ENCODE data around the gene APOA1.

APOA1 gene

DNA sequence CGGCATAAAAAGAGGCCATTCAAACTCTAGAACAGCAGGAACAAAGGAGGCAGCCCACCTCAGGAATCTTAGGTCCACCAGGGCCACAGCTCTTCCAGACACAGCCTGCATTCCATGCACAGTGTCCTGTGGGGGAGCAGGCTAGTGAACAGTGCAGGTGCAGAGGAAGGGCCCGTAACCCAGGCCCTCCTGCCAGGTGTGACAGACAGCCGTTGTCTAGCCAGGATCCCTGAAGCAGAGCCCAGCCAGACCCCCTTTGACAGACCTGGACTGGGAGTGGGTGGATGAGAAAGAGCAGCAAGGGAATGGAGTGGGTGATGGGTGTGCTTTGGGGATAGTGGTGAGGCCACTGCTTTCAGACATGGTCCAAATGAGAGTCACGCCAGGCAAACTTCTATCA lies 48.4 kb downstream of the APOA1 start:
- DNase-seq (ENCODE audit: low read depth): no peak

DNA sequence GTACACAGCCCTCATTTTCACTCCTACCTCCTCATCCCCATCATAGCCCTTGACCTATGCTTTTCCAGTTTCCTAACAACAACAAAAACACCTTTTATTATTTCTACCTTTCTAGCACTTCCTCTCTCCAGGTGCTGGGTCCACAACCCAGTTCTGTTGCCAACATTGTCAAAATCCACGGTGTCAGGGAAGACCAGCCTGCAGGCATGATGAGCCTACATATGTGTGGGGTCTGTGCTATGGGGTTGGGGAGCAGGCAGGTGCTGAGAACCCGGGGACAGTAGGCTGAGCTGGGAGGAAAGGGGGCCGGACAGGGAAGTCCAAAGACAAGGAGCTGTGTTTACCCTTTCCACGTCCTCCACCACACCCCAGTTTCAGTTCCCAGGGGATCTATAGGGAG lies 48.9 kb downstream of the APOA1 start:
- no peak for DNase-seq (ENCODE audit: low read depth)

DNA sequence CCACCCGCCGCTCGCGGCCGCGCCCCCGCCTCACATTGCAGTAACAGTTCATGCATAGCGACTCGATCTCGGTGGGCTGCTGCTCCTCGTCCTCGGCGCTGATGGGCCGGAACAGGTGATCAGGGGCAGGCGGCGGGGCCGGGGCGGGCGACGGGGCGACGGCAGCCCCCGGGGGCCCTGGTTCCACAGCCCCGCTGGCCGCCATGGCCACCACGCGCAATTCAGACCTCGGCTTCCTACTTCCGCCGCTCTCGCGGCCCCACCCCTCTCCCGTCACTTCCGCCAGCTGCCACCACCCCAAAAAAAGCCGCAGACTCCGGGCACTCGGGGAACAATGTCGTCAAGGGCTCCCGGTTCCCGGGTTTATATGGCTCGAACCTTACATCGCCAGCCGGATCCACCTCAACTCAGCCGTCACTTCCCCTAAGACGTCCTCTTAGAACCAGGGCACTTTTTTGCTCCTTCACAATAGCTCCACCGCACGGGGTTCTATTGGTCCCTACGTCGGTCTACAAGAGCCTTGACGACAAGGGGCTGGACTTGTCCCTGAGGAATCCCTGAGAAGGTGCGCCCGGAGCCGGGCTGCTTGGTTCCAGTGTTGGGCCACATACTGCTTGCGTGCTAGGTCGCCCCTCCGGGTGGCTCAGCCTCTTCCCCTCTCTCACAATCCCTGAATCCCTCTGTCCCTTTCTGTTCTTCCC lies 49.5 kb downstream of the APOA1 start, which contains the start of gene ZPR1:
Gene ZPR1, minus strand, starts transcription at position 238 of the 701 bp plus-strand sequence. Its CDS starts 33 bp downstream, at position 205.
- DNase-seq (ENCODE audit: low read depth): peak; percentile 27

DNA sequence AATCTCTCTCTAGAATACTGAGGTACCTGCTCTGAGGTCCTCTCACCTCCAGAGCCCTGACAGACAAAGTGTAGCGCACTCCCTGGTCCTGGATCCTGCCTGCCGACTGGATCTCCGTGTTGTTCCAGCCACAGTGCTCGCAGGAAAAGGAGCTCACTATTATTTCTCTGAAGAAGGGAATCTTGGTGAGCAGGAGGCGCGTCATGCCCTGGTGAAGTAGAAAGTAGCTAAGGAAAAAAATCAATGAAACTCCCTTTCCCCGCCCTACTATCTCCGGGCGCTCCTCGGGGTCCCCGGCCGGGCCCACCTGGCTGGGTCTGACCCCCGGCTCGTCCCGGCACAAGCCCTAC lies 50.0 kb downstream of the APOA1 start:
- no peak for DNase-seq (ENCODE audit: low read depth)

DNA sequence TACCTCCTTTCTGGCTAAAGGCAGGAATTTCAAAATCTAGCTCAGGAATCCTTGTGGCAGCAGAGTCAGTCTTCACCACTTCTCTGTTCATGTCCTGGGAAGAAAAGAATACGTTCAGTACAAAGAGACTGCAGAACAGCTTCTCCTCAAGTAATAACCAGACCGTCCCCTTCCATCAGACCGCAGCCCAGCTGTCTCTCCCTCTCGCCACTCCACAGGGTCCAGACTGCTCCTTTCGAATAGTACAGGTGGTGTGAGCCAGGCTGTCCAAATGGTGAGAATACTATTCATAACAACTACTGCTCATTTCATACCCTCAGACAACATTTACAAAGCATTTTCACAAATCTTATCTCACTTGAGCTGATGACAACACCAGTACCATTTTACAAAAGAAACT lies 50.5 kb downstream of the APOA1 start:
- no peak for DNase-seq (ENCODE audit: low read depth)

DNA sequence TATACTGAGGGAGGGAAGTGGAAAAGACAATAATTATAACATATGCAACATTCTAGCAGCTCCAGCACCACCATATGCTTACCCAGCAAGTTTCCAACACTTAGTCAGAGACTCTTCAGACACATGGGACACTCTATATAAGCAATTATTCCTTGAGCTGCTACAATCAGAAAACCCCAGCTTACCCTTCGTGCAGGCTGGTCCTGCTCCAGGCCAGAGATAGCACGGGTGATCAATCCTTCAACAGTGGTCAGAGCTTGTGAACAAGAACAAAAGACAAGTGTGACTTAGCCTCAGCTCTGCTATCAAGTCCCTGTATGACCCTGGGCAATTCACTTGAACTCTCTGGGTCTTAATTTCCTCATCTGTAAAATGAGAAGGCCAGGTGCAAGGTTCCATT lies 51.1 kb downstream of the APOA1 start:
- no peak for DNase-seq (ENCODE audit: low read depth)

Measured in GM04503 (cell line).